ENCODE data around the gene PLA1A. TPM values are rescaled to one million over a fixed set of nuclear protein-coding genes. Genes with fewer than 3 reads are reported as not detected.

PLA1A gene
- total RNA-seq, 1 donor from 2014 or later, result 1.1 TPM

DNA sequence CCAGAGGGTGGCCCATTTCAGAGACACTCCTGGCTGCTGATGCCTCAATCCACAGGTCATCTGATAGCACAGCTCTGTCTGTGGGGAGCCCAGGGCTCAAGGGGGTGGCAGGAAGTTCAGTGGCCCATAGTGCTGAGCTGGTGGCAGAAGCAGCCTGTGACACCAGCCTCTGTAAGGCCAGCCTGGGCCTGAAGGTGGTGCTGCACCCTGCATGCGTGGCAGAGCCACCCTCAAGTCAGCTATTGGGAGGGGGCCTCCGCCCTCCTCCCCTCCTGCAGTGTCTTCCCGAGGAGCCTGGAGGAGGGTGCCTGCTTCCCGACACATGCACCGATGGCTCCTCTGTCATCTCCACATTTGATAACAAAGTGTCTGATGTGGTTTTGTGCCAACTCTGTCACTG lies 3.0 kb downstream of the PLA1A start:
- TF ChIP-seq, protein P1, sequence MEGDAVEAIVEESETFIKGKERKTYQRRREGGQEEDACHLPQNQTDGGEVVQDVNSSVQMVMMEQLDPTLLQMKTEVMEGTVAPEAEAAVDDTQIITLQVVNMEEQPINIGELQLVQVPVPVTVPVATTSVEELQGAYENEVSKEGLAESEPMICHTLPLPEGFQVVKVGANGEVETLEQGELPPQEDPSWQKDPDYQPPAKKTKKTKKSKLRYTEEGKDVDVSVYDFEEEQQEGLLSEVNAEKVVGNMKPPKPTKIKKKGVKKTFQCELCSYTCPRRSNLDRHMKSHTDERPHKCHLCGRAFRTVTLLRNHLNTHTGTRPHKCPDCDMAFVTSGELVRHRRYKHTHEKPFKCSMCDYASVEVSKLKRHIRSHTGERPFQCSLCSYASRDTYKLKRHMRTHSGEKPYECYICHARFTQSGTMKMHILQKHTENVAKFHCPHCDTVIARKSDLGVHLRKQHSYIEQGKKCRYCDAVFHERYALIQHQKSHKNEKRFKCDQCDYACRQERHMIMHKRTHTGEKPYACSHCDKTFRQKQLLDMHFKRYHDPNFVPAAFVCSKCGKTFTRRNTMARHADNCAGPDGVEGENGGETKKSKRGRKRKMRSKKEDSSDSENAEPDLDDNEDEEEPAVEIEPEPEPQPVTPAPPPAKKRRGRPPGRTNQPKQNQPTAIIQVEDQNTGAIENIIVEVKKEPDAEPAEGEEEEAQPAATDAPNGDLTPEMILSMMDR (IDR thresholded peaks at IDR 0.05), result no peak
- H3K4me1 Mint-ChIP-seq, result peaks cover 46% of the 10 kb centered on the region
- no peaks in the 10 kb centered on the region for H3K9me3 Mint-ChIP-seq
- intact Hi-C loops (cut with micrococcal nuclease), result loop anchor here (1.0 to 2.0 kb wide), 3 partner anchors 18 to 81 kb away; partner anchors contain the start of gene COX17
- H3K27me3 Mint-ChIP-seq, result no peaks in the 10 kb centered on the region
- POLR2A ChIA-PET, result interaction anchor here (1.0 to 1.2 kb wide), 4 partner anchors 8 to 76 kb away, joined by 3 to 11 read pairs (median 4); partner anchors contain the start of gene COX17
- H3K4me3 Mint-ChIP-seq, result no peak overlapping the region
- no peaks in the 10 kb centered on the region for H3K36me3 Mint-ChIP-seq (ENCODE audit: low read depth)
- DNase-seq (no peak), ATAC-seq (ENCODE audit: low read depth) (peak; percentile 87)
- H3K27ac Mint-ChIP-seq, result no peak overlapping the region
- CTCF ChIA-PET, result interaction anchor here (0.7 to 2.1 kb wide), 8 partner anchors 9 to 80 kb away, joined by 3 to 17 read pairs (median 5); partner anchors contain the start of gene COX17

DNA sequence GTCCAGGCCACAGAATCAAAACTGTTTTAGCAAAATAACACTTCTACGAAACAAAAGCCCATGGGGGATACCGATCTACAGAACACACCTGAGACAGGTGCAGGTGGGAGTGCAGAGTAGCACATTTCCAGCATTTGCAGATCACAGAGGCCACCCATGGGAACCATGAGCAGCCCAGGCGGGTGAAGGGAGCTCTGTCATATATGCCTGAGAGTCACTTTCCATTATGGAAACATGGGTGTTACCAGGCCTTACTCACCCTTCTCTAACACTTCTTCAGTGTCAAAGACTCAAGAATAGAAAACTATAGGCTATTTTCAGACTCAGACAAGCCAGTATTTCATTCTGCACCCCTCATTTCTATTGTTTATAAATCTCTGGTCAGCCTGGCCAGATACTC lies 3.5 kb downstream of the PLA1A start:
- ATAC-seq (ENCODE audit: low read depth) (no peak), DNase-seq (no peak)
- Mint-ChIP-seq H3K27me3 (no peaks in the 10 kb centered on the region), H3K9me3 (no peaks in the 10 kb centered on the region), H3K4me1 (peaks cover 42% of the 10 kb centered on the region), H3K4me3 (no peak overlapping the region), H3K36me3 (ENCODE audit: low read depth) (no peaks in the 10 kb centered on the region), H3K27ac (no peak overlapping the region)
- intact Hi-C loops (cut with micrococcal nuclease), result loop anchor here (2.0 kb wide), 1 partner anchor 18 kb away; no protein-coding TSS in a partner anchor
- TF ChIP-seq, protein P1 (IDR thresholded peaks at IDR 0.05), result no peak
- ChIA-PET CTCF (interaction anchor here (1.1 to 2.1 kb wide), 5 partner anchors 10 to 79 kb away, joined by 3 to 17 read pairs (median 6); partner anchors contain the start of gene COX17), POLR2A (interaction anchor here (0.6 to 1.2 kb wide), 5 partner anchors 8 to 76 kb away, joined by 3 to 11 read pairs (median 3); partner anchors contain the start of gene COX17)

DNA sequence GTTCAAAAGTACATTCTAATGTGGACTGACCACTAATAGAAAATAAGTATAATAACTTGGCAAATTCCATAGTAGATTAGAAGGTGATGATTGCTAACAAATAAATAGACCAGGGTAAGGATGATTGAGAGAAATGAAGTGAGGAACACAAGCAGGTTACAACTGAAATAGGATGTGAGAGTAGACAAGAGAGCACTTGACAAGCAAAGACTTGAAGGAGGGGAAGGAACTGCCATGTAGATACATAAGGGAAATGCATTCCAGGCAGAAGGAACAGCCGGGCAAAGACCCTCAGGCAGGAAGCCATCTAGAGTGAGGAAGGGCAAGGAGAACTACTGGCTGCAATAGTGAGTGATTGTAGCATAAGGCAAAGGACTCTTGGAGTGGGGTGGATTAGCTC lies 5.0 kb downstream of the PLA1A start:
- POLR2A ChIA-PET, result interaction anchor here (0.5 kb wide), 1 partner anchor 12 kb away, joined by 5 read pairs; no protein-coding TSS in a partner anchor
- Mint-ChIP-seq H3K4me3 (no peak overlapping the region), H3K27ac (no peak overlapping the region), H3K4me1 (peaks cover 29% of the 10 kb centered on the region), H3K36me3 (ENCODE audit: low read depth) (no peaks in the 10 kb centered on the region), H3K27me3 (no peaks in the 10 kb centered on the region), H3K9me3 (no peaks in the 10 kb centered on the region)
- ATAC-seq (ENCODE audit: low read depth) (no peak), DNase-seq (no peak)
- CTCF ChIA-PET, result interaction anchor here (1.4 kb wide), 1 partner anchor 78 kb away, joined by 4 read pairs; no protein-coding TSS in a partner anchor
- intact Hi-C loops (cut with micrococcal nuclease), result no loop called here
- TF ChIP-seq, protein P1 (IDR thresholded peaks at IDR 0.05), result no peak

DNA sequence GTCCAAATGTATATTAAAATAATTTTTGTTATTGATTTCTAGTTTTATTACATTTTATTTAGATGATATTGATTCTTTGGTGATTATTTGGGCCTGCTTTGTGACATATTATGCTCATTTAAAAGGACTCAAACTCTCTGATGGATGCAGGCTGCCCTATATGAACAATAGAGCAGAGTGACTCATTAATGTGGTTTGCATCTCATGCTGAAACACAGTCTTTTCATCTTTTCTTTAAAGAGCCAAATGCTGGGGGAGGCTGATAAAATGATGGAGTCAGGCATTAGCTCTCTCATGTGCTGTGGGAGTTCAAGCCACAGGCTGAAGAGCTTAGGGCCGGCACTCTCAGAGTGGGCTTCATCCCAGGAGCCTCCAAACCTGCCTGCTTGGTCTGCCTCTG lies 7.2 kb downstream of the PLA1A start:
- Mint-ChIP-seq H3K4me3 (no peak overlapping the region), H3K27ac (no peak overlapping the region), H3K36me3 (ENCODE audit: low read depth) (no peaks in the 10 kb centered on the region), H3K27me3 (no peaks in the 10 kb centered on the region), H3K9me3 (no peaks in the 10 kb centered on the region), H3K4me1 (peaks cover 10% of the 10 kb centered on the region)
- intact Hi-C loops (cut with micrococcal nuclease), result no loop called here
- POLR2A ChIA-PET, result no interaction called here
- no peak for DNase-seq
- TF ChIP-seq, protein P1 (IDR thresholded peaks at IDR 0.05), result no peak
- CTCF ChIA-PET, result no interaction called here
- ATAC-seq (ENCODE audit: low read depth), result no peak

DNA sequence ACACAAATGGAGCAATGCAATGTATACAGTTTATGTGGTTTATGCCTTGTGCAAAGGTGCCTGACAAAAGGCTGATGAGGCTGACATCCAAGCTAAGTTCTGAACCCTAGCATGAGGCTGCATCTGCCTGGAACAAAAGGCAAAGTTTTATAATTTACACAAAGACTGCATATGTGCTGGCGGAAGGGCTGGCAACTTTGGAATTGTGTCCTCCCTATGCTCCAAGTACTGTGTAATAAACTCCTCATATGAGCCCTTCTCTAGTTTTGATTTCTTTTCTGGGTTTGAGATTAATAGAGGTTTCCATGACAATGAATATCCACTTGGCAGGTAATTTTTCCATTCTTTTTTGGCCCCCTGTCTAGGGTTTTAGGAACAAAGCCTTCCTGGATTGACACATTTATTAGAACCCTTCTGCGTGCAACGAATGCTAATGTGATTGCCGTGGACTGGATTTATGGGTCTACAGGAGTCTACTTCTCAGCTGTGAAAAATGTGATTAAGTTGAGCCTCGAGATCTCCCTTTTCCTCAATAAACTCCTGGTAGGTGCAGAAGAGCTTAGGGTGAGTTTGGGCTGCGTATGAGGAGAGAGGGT lies 10.8 kb downstream of the PLA1A start:
- no peaks in the 10 kb centered on the region for H3K4me1 Mint-ChIP-seq
- H3K27ac Mint-ChIP-seq, result no peak overlapping the region
- CTCF ChIA-PET, result no interaction called here

More for the DNA sequence above, 10.8 kb downstream of the PLA1A start:
- H3K4me3 Mint-ChIP-seq, result no peak overlapping the region
- ATAC-seq (ENCODE audit: low read depth) (no peak), DNase-seq (no peak)
- POLR2A ChIA-PET, result interaction anchor here (0.9 kb wide), 1 partner anchor 8 kb away, joined by 3 read pairs; no protein-coding TSS in a partner anchor
- TF ChIP-seq, protein P1 (IDR thresholded peaks at IDR 0.05), result no peak
- intact Hi-C loops (cut with micrococcal nuclease), result no loop called here
- no peaks in the 10 kb centered on the region for H3K27me3 Mint-ChIP-seq
- no peaks in the 10 kb centered on the region for H3K9me3 Mint-ChIP-seq
- H3K36me3 Mint-ChIP-seq (ENCODE audit: low read depth), result no peaks in the 10 kb centered on the region
